SK-N-SH treated with all-trans-retinoic acid at 6 μM for 48 hours (cell line): ENCODE data around the gene NTNG1.

ENCODE experiments used
- BACH2 ChIP-seq: fragments of 250-450 bp; sonication (Bioruptor Pico); IDR thresholded peaks from 2 replicates; pipeline ENCODE4 v1.9.0; 2021; ENCODE audit warnings: mild to moderate bottlenecking, borderline replicate concordance
- TCF4 ChIP-seq: fragments of 250-450 bp; sonication (Bioruptor Pico); IDR thresholded peaks from 2 replicates; pipeline ENCODE4 v1.8.0; 2021; ENCODE audit warnings: mild to moderate bottlenecking, moderate library complexity, borderline replicate concordance
- ZC3H10 ChIP-seq: fragments of 250-450 bp; sonication (Bioruptor Pico); IDR thresholded peaks from 2 replicates; pipeline ENCODE4 v1.5.1; 2021; ENCODE audit warnings: mild to moderate bottlenecking, moderate library complexity
- ZNF70 ChIP-seq: fragments of 450-650 bp; formaldehyde crosslinking; IDR thresholded peaks from 2 replicates; pipeline ENCODE4 v1.5.0; 2020; ENCODE audit warnings: mild to moderate bottlenecking, moderate library complexity
- TF ChIP-seq, protein P1 (sequence below): fragments of 250-450 bp; sonication (Bioruptor Pico); IDR thresholded peaks from 2 replicates; pipeline ENCODE4 v1.8.0; 2020; ENCODE audit warnings: mild to moderate bottlenecking, moderate library complexity, borderline replicate concordance

- no peak for TF ChIP-seq ZC3H10 (CRISPR knock-in tag)
- TF ChIP-seq ZNF70 (CRISPR knock-in tag) = no peak
- TF ChIP-seq BACH2 (CRISPR knock-in tag) = no peak
- no peak for TF ChIP-seq TCF4 (CRISPR knock-in tag)
- TF ChIP-seq, protein P1, sequence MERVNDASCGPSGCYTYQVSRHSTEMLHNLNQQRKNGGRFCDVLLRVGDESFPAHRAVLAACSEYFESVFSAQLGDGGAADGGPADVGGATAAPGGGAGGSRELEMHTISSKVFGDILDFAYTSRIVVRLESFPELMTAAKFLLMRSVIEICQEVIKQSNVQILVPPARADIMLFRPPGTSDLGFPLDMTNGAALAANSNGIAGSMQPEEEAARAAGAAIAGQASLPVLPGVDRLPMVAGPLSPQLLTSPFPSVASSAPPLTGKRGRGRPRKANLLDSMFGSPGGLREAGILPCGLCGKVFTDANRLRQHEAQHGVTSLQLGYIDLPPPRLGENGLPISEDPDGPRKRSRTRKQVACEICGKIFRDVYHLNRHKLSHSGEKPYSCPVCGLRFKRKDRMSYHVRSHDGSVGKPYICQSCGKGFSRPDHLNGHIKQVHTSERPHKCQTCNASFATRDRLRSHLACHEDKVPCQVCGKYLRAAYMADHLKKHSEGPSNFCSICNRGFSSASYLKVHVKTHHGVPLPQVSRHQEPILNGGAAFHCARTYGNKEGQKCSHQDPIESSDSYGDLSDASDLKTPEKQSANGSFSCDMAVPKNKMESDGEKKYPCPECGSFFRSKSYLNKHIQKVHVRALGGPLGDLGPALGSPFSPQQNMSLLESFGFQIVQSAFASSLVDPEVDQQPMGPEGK (CRISPR knock-in tag) = no peak
Measured at GRCh38 chr1:107442551-107442950, 301.7 kb downstream of the NTNG1 start.
